Measurements from ENCODE around the gene SHANK2.

Gene SHANK2

GRCh38 chr11:71202598-71202944 lies 49.8 kb downstream of the SHANK2 start:
- DNase-seq (ENCODE audit: low read depth in 2 of 2), result no peak
